Skin of body (tissue), 2 donors: ENCODE data around the gene SLC35A3. TPM values are rescaled to one million over a fixed set of nuclear protein-coding genes. Genes with fewer than 3 reads are reported as not detected.
A peak's percentile ranks its signal among the peaks of the same experiment; 100 is the strongest.
"Not testable (repeated sequence)": the region's sequence is repeated elsewhere in the genome, so short reads cannot be mapped to it uniquely, and the experiment has no call there.

Experiments
- DNase-seq: peaks from one replicate; lab custom pipeline; 2025; lab: John Stamatoyannopoulos, UW
- total RNA-seq: library from RNA; depleted of rRNA; stranded (reverse); fragments of >200 nt; gene quantifications from one replicate; pipeline ENCODE4 v1.2.3, GENCODE V29; 2014

SLC35A3 gene
- total RNA-seq, 1 donor from 2014 or later = 26.7 TPM

- not testable (repeated sequence) for DNase-seq
Observed at GRCh38 chr1:99972066-99972465, 2.3 kb downstream of the SLC35A3 start.

GRCh38 chr1:99975529-99975928 is 5.7 kb downstream of the SLC35A3 start:
- DNase-seq = no peak

- not testable (repeated sequence) for DNase-seq
Observed at GRCh38 chr1:99977326-99977725, 7.5 kb downstream of the SLC35A3 start.

- DNase-seq = no peak
Observed at GRCh38 chr1:99978218-99978617, 8.4 kb downstream of the SLC35A3 start.

GRCh38 chr1:99979091-99979490 is 9.3 kb downstream of the SLC35A3 start:
- DNase-seq = peak; percentile 1

- DNase-seq = no peak
Observed at GRCh38 chr1:99980928-99981327, 11.1 kb downstream of the SLC35A3 start.

GRCh38 chr1:99986656-99987225 is 16.9 kb downstream of the SLC35A3 start:
- no peak for DNase-seq

- DNase-seq = no peak
Observed at GRCh38 chr1:99988210-99988765, 18.5 kb downstream of the SLC35A3 start.

- DNase-seq = no peak
Observed at GRCh38 chr1:99992044-99992722, 22.4 kb downstream of the SLC35A3 start.

- DNase-seq = no peak
Observed at GRCh38 chr1:99992760-99993467, 23.1 kb downstream of the SLC35A3 start.

- DNase-seq = no peak
Observed at GRCh38 chr1:99993468-99993845, 23.7 kb downstream of the SLC35A3 start.

GRCh38 chr1:99994496-99994895 is 24.7 kb downstream of the SLC35A3 start:
- no peak for DNase-seq

- no peak for DNase-seq
Observed at GRCh38 chr1:99996951-99997350, 27.2 kb downstream of the SLC35A3 start.

- DNase-seq = no peak
Observed at GRCh38 chr1:100001462-100001861, 31.7 kb downstream of the SLC35A3 start.

- no peak for DNase-seq
Observed at GRCh38 chr1:100005424-100005823, 35.6 kb downstream of the SLC35A3 start.

- DNase-seq = no peak
Observed at GRCh38 chr1:100006688-100007087, 36.9 kb downstream of the SLC35A3 start.

- no peak for DNase-seq
Observed at GRCh38 chr1:100009458-100009857, 39.7 kb downstream of the SLC35A3 start.

GRCh38 chr1:100010804-100011203 is 41.0 kb downstream of the SLC35A3 start:
- DNase-seq = no peak

- DNase-seq = no peak
Observed at GRCh38 chr1:100019220-100019619, 49.4 kb downstream of the SLC35A3 start.

- DNase-seq = no peak
Observed at GRCh38 chr1:100023482-100023881, 53.7 kb downstream of the SLC35A3 start.

- no peak for DNase-seq
Observed at GRCh38 chr1:100027212-100027611, 57.4 kb downstream of the SLC35A3 start.

- no peak for DNase-seq
Observed at GRCh38 chr1:100028765-100029164, 59.0 kb downstream of the SLC35A3 start.
